GM12874 (cell line): ENCODE data around the gene TLCD5.

Experiments
- TF ChIP-seq, protein P1 (sequence below): IDR thresholded peaks from 2 replicates; pipeline ENCODE4 v1.5.1; 2011; ENCODE audit warnings: low read depth, mild to moderate bottlenecking, control low read depth, low read length, moderate library complexity; ENCODE audit not compliant: insufficient read depth

TLCD5 gene

DNA sequence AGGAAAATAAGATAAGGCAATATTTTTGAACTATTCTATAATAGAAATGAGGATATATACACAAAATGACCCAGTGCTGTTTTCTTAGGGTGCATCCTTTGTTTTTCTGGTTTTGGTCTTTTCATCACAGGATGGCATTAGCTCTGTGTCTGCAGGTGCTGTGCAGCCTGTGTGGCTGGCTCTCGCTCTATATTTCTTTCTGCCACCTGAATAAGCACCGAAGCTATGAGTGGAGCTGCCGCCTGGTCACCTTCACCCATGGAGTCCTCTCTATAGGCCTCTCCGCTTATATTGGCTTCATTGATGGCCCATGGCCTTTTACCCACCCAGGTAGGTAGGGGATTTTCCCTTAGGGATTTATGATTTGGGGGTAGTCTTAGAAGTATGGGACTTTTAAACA lies 2.2 kb downstream of the TLCD5 start:
- TF ChIP-seq, protein P1, sequence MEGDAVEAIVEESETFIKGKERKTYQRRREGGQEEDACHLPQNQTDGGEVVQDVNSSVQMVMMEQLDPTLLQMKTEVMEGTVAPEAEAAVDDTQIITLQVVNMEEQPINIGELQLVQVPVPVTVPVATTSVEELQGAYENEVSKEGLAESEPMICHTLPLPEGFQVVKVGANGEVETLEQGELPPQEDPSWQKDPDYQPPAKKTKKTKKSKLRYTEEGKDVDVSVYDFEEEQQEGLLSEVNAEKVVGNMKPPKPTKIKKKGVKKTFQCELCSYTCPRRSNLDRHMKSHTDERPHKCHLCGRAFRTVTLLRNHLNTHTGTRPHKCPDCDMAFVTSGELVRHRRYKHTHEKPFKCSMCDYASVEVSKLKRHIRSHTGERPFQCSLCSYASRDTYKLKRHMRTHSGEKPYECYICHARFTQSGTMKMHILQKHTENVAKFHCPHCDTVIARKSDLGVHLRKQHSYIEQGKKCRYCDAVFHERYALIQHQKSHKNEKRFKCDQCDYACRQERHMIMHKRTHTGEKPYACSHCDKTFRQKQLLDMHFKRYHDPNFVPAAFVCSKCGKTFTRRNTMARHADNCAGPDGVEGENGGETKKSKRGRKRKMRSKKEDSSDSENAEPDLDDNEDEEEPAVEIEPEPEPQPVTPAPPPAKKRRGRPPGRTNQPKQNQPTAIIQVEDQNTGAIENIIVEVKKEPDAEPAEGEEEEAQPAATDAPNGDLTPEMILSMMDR: no peak

DNA sequence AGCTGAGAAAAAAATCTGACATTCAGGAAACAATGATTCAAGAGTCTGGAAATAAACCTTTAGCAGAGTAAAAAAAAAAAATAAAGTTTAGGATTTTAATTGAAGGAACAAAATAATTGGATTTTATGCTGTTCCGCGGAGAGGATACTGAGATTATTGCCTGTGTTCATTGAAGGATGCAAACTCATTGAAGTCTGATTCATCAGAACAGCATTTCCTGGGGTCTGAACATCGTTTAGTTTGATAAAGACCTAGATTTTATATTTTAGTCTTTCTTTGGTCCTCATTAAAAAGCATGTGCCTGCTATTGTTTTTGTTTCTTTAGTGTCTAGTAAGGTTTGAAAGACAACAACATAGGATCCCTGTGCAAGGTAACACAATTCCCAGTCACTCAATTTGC lies 4.5 kb downstream of the TLCD5 start:
- TF ChIP-seq, protein P1: no peak

DNA sequence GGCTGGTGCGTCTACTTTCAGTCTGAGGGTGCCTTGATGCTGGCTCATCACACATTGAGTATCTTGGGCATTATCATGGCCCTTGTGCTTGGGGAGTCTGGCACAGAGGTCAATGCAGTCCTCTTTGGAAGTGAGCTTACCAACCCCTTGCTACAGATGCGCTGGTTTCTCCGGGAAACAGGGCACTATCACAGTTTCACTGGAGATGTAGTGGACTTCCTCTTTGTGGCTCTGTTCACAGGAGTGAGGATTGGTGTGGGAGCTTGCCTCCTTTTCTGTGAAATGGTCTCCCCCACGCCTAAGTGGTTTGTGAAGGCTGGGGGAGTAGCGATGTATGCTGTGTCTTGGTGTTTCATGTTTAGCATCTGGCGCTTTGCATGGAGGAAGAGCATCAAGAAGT lies 4.9 kb downstream of the TLCD5 start:
- TF ChIP-seq, protein P1: no peak

DNA sequence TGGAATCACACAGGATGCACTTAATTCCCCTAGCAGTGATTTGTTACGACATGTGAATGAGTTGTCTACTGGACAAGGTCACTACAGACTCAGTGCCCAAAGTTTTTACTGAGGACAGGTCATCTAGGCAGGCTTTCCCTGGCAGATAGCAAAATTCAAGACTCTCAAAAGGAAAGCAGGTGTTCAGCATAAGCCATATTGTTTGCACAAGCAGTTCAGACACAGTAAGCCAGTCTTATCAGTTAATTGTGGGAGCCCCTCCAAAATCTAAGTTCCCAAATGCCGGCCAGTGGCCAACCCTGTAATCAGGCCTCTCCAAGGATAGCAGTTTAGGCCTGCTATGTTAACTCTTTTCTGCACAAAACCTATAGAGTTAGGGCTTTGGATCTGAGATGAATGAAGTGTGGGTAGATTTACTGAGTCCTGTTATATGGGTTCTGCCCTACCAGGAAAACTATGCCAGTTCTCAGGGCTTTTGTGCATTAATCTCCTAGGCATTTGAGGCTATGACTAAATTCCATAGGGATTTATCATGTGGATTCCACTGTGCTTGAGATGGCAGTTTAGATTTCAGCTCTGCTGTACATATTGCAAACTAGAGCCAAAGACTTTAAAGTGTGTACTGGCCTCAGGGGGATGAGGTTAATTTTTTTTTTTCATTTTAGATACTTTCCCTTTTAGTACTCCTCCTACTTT lies 6.3 kb downstream of the TLCD5 start:
- TF ChIP-seq, protein P1: no peak

DNA sequence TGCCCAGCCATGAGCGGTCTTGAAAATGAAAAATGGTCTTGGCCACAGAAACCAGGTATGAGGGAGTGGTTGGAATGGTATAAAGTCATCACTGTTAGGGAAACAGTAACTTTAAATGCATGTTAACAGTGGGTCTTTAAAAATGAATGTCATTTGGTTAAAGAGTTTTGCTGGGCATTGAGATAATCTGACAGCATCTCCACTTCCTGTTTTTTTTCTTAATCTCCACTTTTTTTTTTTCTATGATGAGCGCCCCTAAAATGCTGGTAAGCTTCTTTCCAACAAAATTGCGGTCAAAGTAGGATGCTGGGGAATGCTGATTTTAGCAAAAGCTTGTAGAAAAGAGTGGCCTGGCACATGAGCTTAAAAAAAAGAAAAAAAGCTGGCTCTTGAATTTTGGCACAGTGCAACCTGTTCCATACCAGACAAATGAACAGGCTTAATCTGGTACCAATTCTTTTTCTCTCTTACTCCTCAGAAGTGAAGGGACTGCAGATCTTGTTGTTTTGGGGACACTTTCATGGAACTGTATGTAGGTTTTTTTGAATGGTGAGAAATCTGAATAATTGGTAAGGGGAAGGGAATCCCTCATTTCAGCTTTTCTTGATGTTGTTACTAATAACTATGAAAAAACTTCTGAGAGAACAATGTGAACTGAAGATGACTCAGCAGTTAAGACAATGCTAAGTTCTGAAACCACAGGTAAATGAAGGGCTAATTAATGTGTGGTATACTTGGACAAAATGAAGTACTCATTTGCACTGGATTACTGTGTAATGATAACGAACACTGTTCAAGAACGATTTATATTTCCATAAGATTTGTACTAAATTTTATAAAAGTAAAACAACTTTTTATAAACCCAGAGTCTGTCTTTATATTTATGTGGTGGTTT lies 8.0 kb downstream of the TLCD5 start:
- TF ChIP-seq, protein P1: no peak

DNA sequence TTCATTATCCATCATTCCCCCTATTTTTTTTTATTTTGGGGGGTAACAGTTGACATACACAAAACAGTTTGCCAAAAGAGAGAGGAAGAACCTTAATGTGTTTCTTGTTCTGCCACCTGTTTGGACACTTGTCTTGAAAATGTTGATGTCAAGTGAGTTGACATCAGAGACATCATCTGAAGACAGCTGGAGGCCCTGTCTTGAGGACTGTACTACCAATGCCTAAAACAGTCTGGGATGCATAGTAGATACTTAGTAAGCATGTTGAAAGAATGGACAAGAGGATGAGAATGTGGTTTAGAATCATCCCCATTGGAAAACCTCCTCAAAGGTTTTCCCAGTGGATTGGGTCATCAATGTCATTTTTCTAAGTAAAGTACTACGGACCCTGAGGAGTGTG lies 8.7 kb downstream of the TLCD5 start:
- TF ChIP-seq, protein P1: no peak

DNA sequence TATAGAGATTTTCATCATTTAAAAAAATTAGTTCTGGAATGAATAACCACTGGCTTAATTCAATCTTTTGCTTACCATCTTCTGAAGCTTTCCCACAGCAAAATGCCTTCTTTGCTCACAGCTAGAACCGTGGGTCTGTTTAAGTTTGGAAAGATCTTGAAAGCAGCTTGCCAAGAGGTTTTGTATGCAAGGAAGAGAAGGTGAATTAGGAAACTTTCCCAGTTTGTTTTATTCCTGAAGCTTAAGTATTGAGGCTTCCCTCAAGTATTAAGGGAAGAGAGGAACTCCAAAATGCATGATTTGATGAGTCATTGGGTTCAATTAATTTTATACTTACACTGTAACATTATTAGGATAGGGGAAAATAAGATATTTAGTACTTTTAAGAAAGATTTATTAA lies 9.2 kb downstream of the TLCD5 start:
- TF ChIP-seq, protein P1: no peak
